GM23338 (cell line): ENCODE results near the gene RAD51B.

Experiments
- EZH2phosphoT487 ChIP-seq: fragments of 200-600 bp; sonication (generic); IDR thresholded peaks from one replicate; pipeline ENCODE4 v1.8.1; 2018; ENCODE audit warnings: antibody characterized with exemption; ENCODE audit not compliant: unreplicated experiment
- JUNB ChIP-seq: IDR thresholded peaks from one replicate; pipeline ENCODE4 v1.6.1; 2016; ENCODE audit warnings: antibody characterized with exemption; ENCODE audit not compliant: unreplicated experiment
- POLR2AphosphoS5 ChIP-seq: IDR thresholded peaks from 2 replicates; pipeline ENCODE4 v1.6.1; 2016; ENCODE audit warnings: antibody characterized with exemption, low read depth
- ZNF331 ChIP-seq: fragments of 250-450 bp; sonication (Bioruptor Pico); IDR thresholded peaks from 2 replicates; pipeline ENCODE4 v1.5.0; 2020; ENCODE audit warnings: low read depth, mild to moderate bottlenecking, moderate library complexity
- TF ChIP-seq, protein P1 (sequence below), 2 experiments: fragments of 200-600 bp in 1 of 2; sonication (generic) in 1 of 2; conservative IDR thresholded peaks; 2 replicates each; pipeline versions ENCODE4 v1.5.1 to v1.6.1; 2016 to 2017; ENCODE audit warnings: antibody characterized with exemption in 2 of 2, low read depth in 2 of 2, mild to moderate bottlenecking in 2 of 2, moderate library complexity in 1 of 2
- TF ChIP-seq, protein P2 (sequence below): IDR thresholded peaks from one replicate; pipeline ENCODE4 v1.6.1; 2018; ENCODE audit warnings: antibody characterized with exemption; ENCODE audit not compliant: unreplicated experiment
- TF ChIP-seq, protein P3 (sequence below): IDR thresholded peaks from 2 replicates; pipeline ENCODE4 v1.6.1; 2016; ENCODE audit warnings: antibody characterized with exemption

DNA sequence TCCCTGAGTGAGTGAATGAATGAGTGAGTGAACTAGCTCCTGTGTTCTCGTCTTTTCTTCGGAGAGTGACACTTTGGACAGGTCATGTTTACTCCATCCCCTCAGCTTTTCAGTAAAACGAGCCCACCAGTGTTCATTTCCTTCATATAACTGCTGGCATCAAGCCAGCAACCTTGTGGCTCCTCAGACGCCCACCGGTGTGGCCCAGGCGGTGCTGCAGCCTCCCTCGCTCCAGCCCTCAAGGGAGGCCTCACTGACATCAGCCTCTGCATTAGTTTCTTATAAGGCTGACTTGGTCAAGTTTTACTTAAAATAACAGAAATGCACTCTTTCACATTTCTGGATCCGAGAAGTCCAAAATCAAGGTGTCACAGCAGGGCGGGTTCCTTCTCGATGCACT lies 785.2 kb downstream of the RAD51B start:
- TF ChIP-seq ZNF331 (CRISPR knock-in tag) = no peak
- TF ChIP-seq POLR2AphosphoS5 = no peak
- TF ChIP-seq EZH2phosphoT487 = no peak
- TF ChIP-seq, protein P1, sequence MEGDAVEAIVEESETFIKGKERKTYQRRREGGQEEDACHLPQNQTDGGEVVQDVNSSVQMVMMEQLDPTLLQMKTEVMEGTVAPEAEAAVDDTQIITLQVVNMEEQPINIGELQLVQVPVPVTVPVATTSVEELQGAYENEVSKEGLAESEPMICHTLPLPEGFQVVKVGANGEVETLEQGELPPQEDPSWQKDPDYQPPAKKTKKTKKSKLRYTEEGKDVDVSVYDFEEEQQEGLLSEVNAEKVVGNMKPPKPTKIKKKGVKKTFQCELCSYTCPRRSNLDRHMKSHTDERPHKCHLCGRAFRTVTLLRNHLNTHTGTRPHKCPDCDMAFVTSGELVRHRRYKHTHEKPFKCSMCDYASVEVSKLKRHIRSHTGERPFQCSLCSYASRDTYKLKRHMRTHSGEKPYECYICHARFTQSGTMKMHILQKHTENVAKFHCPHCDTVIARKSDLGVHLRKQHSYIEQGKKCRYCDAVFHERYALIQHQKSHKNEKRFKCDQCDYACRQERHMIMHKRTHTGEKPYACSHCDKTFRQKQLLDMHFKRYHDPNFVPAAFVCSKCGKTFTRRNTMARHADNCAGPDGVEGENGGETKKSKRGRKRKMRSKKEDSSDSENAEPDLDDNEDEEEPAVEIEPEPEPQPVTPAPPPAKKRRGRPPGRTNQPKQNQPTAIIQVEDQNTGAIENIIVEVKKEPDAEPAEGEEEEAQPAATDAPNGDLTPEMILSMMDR (conservative IDR thresholded peaks at IDR 0.05; ENCODE audit: low read depth in 2 of 2) = no peak
- TF ChIP-seq, protein P2, sequence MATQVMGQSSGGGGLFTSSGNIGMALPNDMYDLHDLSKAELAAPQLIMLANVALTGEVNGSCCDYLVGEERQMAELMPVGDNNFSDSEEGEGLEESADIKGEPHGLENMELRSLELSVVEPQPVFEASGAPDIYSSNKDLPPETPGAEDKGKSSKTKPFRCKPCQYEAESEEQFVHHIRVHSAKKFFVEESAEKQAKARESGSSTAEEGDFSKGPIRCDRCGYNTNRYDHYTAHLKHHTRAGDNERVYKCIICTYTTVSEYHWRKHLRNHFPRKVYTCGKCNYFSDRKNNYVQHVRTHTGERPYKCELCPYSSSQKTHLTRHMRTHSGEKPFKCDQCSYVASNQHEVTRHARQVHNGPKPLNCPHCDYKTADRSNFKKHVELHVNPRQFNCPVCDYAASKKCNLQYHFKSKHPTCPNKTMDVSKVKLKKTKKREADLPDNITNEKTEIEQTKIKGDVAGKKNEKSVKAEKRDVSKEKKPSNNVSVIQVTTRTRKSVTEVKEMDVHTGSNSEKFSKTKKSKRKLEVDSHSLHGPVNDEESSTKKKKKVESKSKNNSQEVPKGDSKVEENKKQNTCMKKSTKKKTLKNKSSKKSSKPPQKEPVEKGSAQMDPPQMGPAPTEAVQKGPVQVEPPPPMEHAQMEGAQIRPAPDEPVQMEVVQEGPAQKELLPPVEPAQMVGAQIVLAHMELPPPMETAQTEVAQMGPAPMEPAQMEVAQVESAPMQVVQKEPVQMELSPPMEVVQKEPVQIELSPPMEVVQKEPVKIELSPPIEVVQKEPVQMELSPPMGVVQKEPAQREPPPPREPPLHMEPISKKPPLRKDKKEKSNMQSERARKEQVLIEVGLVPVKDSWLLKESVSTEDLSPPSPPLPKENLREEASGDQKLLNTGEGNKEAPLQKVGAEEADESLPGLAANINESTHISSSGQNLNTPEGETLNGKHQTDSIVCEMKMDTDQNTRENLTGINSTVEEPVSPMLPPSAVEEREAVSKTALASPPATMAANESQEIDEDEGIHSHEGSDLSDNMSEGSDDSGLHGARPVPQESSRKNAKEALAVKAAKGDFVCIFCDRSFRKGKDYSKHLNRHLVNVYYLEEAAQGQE = no peak
- TF ChIP-seq JUNB = no peak
- TF ChIP-seq, protein P3, sequence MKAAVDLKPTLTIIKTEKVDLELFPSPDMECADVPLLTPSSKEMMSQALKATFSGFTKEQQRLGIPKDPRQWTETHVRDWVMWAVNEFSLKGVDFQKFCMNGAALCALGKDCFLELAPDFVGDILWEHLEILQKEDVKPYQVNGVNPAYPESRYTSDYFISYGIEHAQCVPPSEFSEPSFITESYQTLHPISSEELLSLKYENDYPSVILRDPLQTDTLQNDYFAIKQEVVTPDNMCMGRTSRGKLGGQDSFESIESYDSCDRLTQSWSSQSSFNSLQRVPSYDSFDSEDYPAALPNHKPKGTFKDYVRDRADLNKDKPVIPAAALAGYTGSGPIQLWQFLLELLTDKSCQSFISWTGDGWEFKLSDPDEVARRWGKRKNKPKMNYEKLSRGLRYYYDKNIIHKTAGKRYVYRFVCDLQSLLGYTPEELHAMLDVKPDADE = no peak
